Measurements from ENCODE around the gene PCDH15.

PCDH15 gene

GRCh38 chr10:54728511-54728910 lies 72.5 kb downstream of the PCDH15 start:
- Histone ChIP-seq H2AFZ (ENCODE audit: low read depth, low read length, severe bottlenecking) (no peak overlapping the region), H3K79me2 (ENCODE audit: insufficient read depth, low read length) (no peaks in the 10 kb centered on the region), H3K4me2 (ENCODE audit: low read depth, low read length, poor library complexity, severe bottlenecking) (no peak overlapping the region), H3K27ac (ENCODE audit: low read depth, low read length) (no peak overlapping the region), H3K9me2 (replicated peaks; ENCODE audit: insufficient read depth, low read length) (0 out of 2 replicates have a peak, but pooled peaks cover 3% of the 10 kb centered on the region), H3K27me3 (ENCODE audit: low read length) (no peaks in the 10 kb centered on the region), H4K20me1 (ENCODE audit: low read depth, low read length) (no peaks in the 10 kb centered on the region), H3F3A (ENCODE audit: insufficient read depth) (no peaks in the 10 kb centered on the region), H3K4me3 (ENCODE audit: insufficient read depth, low read length, poor library complexity, severe bottlenecking) (no peak overlapping the region), H3K9ac (ENCODE audit: low read length) (no peak overlapping the region), H3K36me3 (ENCODE audit: low read length) (no peaks in the 10 kb centered on the region), H3K9me3 (ENCODE audit: insufficient read depth, low read length) (no peaks in the 10 kb centered on the region)
- no peak for TF ChIP-seq EZH2phosphoT487 (conservative IDR thresholded peaks at IDR 0.05; ENCODE audit: low read length)
- no peak for TF ChIP-seq CTCF (IDR thresholded peaks at IDR 0.05; ENCODE audit: insufficient read depth, low read length, poor library complexity, severe bottlenecking)

- H3K9ac ChIP-seq (ENCODE audit: low read length), result no peak overlapping the region
- no peak for TF ChIP-seq EZH2phosphoT487 (conservative IDR thresholded peaks at IDR 0.05; ENCODE audit: low read length)
- H3K36me3 ChIP-seq (ENCODE audit: low read length), result no peaks in the 10 kb centered on the region
- no peaks in the 10 kb centered on the region for H4K20me1 ChIP-seq (ENCODE audit: low read depth, low read length)
- H3K27ac ChIP-seq (ENCODE audit: low read depth, low read length), result no peak overlapping the region
- no peak overlapping the region for H2AFZ ChIP-seq (ENCODE audit: low read depth, low read length, severe bottlenecking)
- no peaks in the 10 kb centered on the region for H3K27me3 ChIP-seq (ENCODE audit: low read length)
- no peaks in the 10 kb centered on the region for H3K79me2 ChIP-seq (ENCODE audit: insufficient read depth, low read length)
- H3K9me3 ChIP-seq (ENCODE audit: insufficient read depth, low read length), result no peaks in the 10 kb centered on the region
- H3K4me2 ChIP-seq (ENCODE audit: low read depth, low read length, poor library complexity, severe bottlenecking), result no peak overlapping the region
- no peaks in the 10 kb centered on the region for H3K9me2 ChIP-seq (replicated peaks; ENCODE audit: insufficient read depth, low read length)
- no peak overlapping the region for H3K4me3 ChIP-seq (ENCODE audit: insufficient read depth, low read length, poor library complexity, severe bottlenecking)
- H3F3A ChIP-seq (ENCODE audit: insufficient read depth), result no peaks in the 10 kb centered on the region
Measured at GRCh38 chr10:54722075-54722474, 79.0 kb downstream of the PCDH15 start.

- Histone ChIP-seq H3K36me3 (ENCODE audit: low read length) (no peaks in the 10 kb centered on the region), H3K9ac (ENCODE audit: low read length) (no peak overlapping the region), H3K79me2 (ENCODE audit: insufficient read depth, low read length) (no peaks in the 10 kb centered on the region), H3K27ac (ENCODE audit: low read depth, low read length) (no peak overlapping the region), H4K20me1 (ENCODE audit: low read depth, low read length) (no peaks in the 10 kb centered on the region), H3K4me3 (ENCODE audit: insufficient read depth, low read length, poor library complexity, severe bottlenecking) (no peak overlapping the region), H3K27me3 (ENCODE audit: low read length) (no peaks in the 10 kb centered on the region), H3K9me2 (replicated peaks; ENCODE audit: insufficient read depth, low read length) (no peaks in the 10 kb centered on the region), H2AFZ (ENCODE audit: low read depth, low read length, severe bottlenecking) (no peak overlapping the region), H3K9me3 (ENCODE audit: insufficient read depth, low read length) (no peaks in the 10 kb centered on the region), H3F3A (ENCODE audit: insufficient read depth) (no peaks in the 10 kb centered on the region), H3K4me2 (ENCODE audit: low read depth, low read length, poor library complexity, severe bottlenecking) (no peak overlapping the region)
- TF ChIP-seq EZH2phosphoT487 (conservative IDR thresholded peaks at IDR 0.05; ENCODE audit: low read length), result no peak
- no peak for TF ChIP-seq CTCF (IDR thresholded peaks at IDR 0.05; ENCODE audit: insufficient read depth, low read length, poor library complexity, severe bottlenecking)
Measured at GRCh38 chr10:54710918-54711317, 90.1 kb downstream of the PCDH15 start.

GRCh38 chr10:54708591-54708990 lies 92.4 kb downstream of the PCDH15 start:
- TF ChIP-seq EZH2phosphoT487 (conservative IDR thresholded peaks at IDR 0.05; ENCODE audit: low read length) (no peak), CTCF (IDR thresholded peaks at IDR 0.05; ENCODE audit: insufficient read depth, low read length, poor library complexity, severe bottlenecking) (no peak)
- Histone ChIP-seq H4K20me1 (ENCODE audit: low read depth, low read length) (no peaks in the 10 kb centered on the region), H3K79me2 (ENCODE audit: insufficient read depth, low read length) (no peaks in the 10 kb centered on the region), H3K27me3 (ENCODE audit: low read length) (no peaks in the 10 kb centered on the region), H3F3A (ENCODE audit: insufficient read depth) (no peaks in the 10 kb centered on the region), H3K4me3 (ENCODE audit: insufficient read depth, low read length, poor library complexity, severe bottlenecking) (no peak overlapping the region), H3K9me2 (replicated peaks; ENCODE audit: insufficient read depth, low read length) (no peaks in the 10 kb centered on the region), H3K9me3 (ENCODE audit: insufficient read depth, low read length) (no peaks in the 10 kb centered on the region), H3K27ac (ENCODE audit: low read depth, low read length) (no peak overlapping the region), H2AFZ (ENCODE audit: low read depth, low read length, severe bottlenecking) (no peak overlapping the region), H3K4me2 (ENCODE audit: low read depth, low read length, poor library complexity, severe bottlenecking) (no peak overlapping the region), H3K9ac (ENCODE audit: low read length) (no peak overlapping the region), H3K36me3 (ENCODE audit: low read length) (no peaks in the 10 kb centered on the region)
